SJCRH30 (cell line): Measurements from ENCODE around the gene FBXO11. TPM values are rescaled to one million over a fixed set of nuclear protein-coding genes. Genes with fewer than 3 reads are reported as not detected.

Source experiments
- DNase-seq, 2 experiments: peaks; one replicate each; pipeline ENCODE4 v3.0.0-alpha.2; 2015 to 2020
- H3K27ac ChIP-seq: fragments of 250-450 bp; sonication (Bioruptor Pico); 2 replicates; pipeline ENCODE4 v1.5.1; 2020; ENCODE audit warnings: mild to moderate bottlenecking, moderate library complexity
- H3K27me3 ChIP-seq: fragments of 250-450 bp; sonication (Bioruptor Pico); 2 replicates; pipeline ENCODE4 v1.5.1; 2020; ENCODE audit warnings: mild to moderate bottlenecking, moderate library complexity
- H3K36me3 ChIP-seq: fragments of 250-450 bp; sonication (Bioruptor Pico); 2 replicates; pipeline ENCODE4 v1.5.1; 2020; ENCODE audit warnings: mild to moderate bottlenecking, moderate library complexity
- H3K4me1 ChIP-seq: fragments of 250-450 bp; sonication (Bioruptor Pico); 2 replicates; pipeline ENCODE4 v1.5.1; 2020; ENCODE audit warnings: mild to moderate bottlenecking, moderate library complexity
- H3K4me3 ChIP-seq: fragments of 250-450 bp; sonication (Bioruptor Pico); 2 replicates; pipeline ENCODE4 v1.5.1; 2020; ENCODE audit warnings: mild to moderate bottlenecking, moderate library complexity
- H3K9me3 ChIP-seq: fragments of 250-450 bp; sonication (Bioruptor Pico); replicated peaks from 2 replicates; pipeline ENCODE4 v1.5.1; 2020; ENCODE audit warnings: mild to moderate bottlenecking, moderate library complexity
- total RNA-seq: library from RNA; depleted of rRNA; stranded (reverse); fragments of >200 nt; shearing (Covaris generic); gene quantifications from 2 replicates; pipeline ENCODE4 v1.2.3, GENCODE V29; 2014

FBXO11 gene
- total RNA-seq, 1 experiment from 2014 or later: 48.2 TPM

DNA sequence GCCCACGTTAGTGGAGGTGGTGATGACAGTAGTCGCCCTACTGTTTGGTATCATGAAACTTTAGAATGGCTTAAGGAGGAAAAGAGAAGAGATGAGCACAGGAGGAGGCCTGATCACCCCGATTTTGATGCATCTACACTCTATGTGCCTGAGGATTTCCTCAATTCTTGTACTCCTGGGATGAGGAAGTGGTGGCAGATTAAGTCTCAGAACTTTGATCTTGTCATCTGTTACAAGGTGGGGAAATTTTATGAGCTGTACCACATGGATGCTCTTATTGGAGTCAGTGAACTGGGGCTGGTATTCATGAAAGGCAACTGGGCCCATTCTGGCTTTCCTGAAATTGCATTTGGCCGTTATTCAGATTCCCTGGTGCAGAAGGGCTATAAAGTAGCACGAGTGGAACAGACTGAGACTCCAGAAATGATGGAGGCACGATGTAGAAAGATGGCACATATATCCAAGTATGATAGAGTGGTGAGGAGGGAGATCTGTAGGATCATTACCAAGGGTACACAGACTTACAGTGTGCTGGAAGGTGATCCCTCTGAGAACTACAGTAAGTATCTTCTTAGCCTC lies 107.2 kb downstream of the FBXO11 start:
- no peak overlapping the region for H3K4me3 ChIP-seq
- no peaks in the 10 kb centered on the region for H3K9me3 ChIP-seq
- H3K27ac ChIP-seq: no peak overlapping the region
- H3K27me3 ChIP-seq: no peaks in the 10 kb centered on the region
- H3K4me1 ChIP-seq: no peaks in the 10 kb centered on the region
- peaks cover 97% of the 10 kb centered on the region for H3K36me3 ChIP-seq
- DNase-seq: no peak

DNA sequence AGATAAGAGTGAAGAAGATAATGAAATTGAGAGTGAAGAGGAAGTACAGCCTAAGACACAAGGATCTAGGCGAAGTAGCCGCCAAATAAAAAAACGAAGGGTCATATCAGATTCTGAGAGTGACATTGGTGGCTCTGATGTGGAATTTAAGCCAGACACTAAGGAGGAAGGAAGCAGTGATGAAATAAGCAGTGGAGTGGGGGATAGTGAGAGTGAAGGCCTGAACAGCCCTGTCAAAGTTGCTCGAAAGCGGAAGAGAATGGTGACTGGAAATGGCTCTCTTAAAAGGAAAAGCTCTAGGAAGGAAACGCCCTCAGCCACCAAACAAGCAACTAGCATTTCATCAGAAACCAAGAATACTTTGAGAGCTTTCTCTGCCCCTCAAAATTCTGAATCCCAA lies 107.7 kb downstream of the FBXO11 start:
- peaks cover 97% of the 10 kb centered on the region for H3K36me3 ChIP-seq
- no peaks in the 10 kb centered on the region for H3K27me3 ChIP-seq
- H3K27ac ChIP-seq: no peak overlapping the region
- no peak overlapping the region for H3K4me3 ChIP-seq
- H3K4me1 ChIP-seq: no peaks in the 10 kb centered on the region
- no peak for DNase-seq
- H3K9me3 ChIP-seq: no peaks in the 10 kb centered on the region

DNA sequence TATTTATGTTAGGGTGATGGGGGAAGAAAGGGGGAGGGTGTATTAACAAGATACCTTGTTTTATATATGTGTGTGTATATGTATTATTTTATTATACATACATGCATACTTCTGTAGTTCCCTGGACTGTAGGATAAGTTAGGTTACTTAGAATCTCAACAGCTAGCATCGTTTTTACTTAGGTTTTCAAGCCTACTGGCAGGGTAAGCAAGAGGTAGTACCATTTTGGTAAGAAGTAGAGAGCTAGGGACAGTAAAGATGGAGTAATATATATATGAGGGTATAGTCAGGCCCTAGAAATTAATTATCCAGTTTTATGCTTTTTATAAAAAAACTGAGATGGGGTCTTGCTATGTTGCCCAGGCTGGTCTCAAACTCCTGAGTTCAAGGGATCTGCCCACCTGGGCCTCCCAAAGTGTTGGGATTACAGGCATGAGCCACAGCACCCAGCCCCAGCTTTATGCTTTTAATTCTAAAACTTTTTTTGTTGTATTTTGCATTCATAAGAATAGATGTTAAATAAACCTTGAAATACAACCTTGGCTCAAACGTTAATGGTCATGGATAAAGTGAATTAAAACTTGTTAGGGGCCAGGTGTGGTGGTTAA lies 110.1 kb downstream of the FBXO11 start:
- Histone ChIP-seq H3K27ac (no peak overlapping the region), H3K27me3 (no peaks in the 10 kb centered on the region), H3K9me3 (no peaks in the 10 kb centered on the region), H3K4me1 (no peaks in the 10 kb centered on the region), H3K4me3 (no peak overlapping the region), H3K36me3 (peaks cover 96% of the 10 kb centered on the region)
- DNase-seq: no peak

DNA sequence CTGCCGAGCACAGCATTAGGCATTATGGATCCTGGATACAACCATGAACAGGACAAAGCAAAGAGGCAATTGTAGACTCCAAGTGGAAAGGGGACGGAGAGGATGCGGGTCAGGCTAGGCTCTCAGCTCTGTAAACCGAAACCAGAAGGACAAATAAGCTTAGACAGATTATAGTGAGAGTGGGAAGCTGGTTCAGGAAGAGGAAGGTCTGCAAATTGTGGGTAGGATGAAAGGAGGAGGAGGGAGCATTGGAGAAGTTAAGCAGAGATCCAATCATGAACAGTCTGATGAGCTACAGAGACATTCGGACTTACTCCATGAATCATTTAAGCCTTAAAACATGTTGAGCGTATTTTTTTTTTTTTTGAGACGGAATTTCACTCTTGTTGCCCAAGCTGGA lies 120.3 kb downstream of the FBXO11 start:
- Histone ChIP-seq H3K9me3 (no peaks in the 10 kb centered on the region), H3K4me3 (no peak overlapping the region), H3K36me3 (peaks cover 35% of the 10 kb centered on the region), H3K4me1 (peaks cover 3% of the 10 kb centered on the region), H3K27me3 (no peaks in the 10 kb centered on the region), H3K27ac (no peak overlapping the region)
- DNase-seq: peak in 1 of 2 experiments; percentile 14

GRCh38 chr2:47784352-47784851 lies 121.9 kb downstream of the FBXO11 start:
- H3K9me3 ChIP-seq: no peaks in the 10 kb centered on the region
- DNase-seq: no peak
- peak overlapping the region; percentile 99 for H3K4me3 ChIP-seq
- no peak overlapping the region for H3K27ac ChIP-seq
- peaks cover 23% of the 10 kb centered on the region for H3K36me3 ChIP-seq
- H3K27me3 ChIP-seq: no peaks in the 10 kb centered on the region
- peaks cover 3% of the 10 kb centered on the region for H3K4me1 ChIP-seq

GRCh38 chr2:47783486-47784351 lies 122.6 kb downstream of the FBXO11 start:
- Histone ChIP-seq H3K27me3 (no peaks in the 10 kb centered on the region), H3K36me3 (peaks cover 20% of the 10 kb centered on the region), H3K9me3 (no peaks in the 10 kb centered on the region), H3K4me1 (peaks cover 3% of the 10 kb centered on the region), H3K27ac (peak overlapping the region; percentile 97), H3K4me3 (peak overlapping the region; percentile 99)
- peak; percentile 88 to 89 for DNase-seq

DNA sequence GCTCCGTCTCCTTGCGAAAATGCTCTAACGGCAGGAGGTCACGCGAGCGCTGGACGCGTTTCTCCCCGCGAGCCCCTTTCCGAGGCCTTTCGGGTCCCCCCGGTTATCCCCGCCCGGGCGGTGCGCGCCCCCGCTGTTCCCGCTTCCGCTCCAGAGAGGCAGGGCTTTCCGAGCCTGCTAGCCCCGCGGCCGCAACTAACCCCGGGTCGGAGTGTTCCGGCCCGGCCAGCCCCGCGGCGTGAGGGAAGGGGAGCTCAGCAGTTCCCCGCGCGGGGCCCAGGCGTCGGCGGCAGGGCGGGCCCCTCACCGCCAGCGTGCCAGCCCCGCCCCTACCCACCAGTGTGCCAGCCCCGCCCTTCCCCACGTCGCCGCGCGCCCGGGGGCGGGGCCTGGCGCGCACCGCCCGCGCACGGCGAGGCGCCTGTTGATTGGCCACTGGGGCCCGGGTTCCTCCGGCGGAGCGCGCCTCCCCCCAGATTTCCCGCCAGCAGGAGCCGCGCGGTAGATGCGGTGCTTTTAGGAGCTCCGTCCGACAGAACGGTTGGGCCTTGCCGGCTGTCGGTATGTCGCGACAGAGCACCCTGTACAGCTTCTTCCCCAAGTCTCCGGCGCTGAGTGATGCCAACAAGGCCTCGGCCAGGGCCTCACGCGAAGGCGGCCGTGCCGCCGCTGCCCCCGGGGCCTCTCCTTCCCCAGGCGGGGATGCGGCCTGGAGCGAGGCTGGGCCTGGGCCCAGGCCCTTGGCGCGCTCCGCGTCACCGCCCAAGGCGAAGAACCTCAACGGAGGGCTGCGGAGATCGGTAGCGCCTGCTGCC lies 123.4 kb downstream of the FBXO11 start, which contains the start of gene MSH6:
MSH6 (plus strand) TSS at position 475 of the 815 bp plus-strand sequence; CDS start at position 564, 89 bp downstream.
- peak; percentile 90 to 94 for DNase-seq
- no peaks in the 10 kb centered on the region for H3K9me3 ChIP-seq
- no peaks in the 10 kb centered on the region for H3K27me3 ChIP-seq
- H3K4me1 ChIP-seq: peaks cover 3% of the 10 kb centered on the region
- peaks cover 20% of the 10 kb centered on the region for H3K36me3 ChIP-seq
- H3K27ac ChIP-seq: peak within 1 kb of the TSS; percentile 97
- H3K4me3 ChIP-seq: peak within 1 kb of the TSS; percentile 99

DNA sequence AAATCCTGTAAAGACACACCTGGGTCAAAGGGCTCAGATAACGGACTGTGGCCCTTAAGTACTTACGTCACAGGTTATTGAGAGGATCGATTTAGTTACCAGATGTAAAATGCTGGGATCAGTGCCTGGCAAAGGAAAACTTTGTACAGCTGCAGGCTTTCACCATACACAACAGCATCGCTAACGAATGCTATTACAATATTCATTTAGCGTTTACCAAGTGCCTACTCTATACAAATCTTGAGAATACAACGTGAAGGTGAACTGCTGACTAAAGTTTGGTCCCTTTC lies 124.0 kb downstream of the FBXO11 start:
- H3K9me3 ChIP-seq: no peaks in the 10 kb centered on the region
- peak overlapping the region; percentile 99 for H3K4me3 ChIP-seq
- H3K4me1 ChIP-seq: peaks cover 3% of the 10 kb centered on the region
- no peak for DNase-seq
- peaks cover 20% of the 10 kb centered on the region for H3K36me3 ChIP-seq
- H3K27ac ChIP-seq: peak overlapping the region; percentile 97
- no peaks in the 10 kb centered on the region for H3K27me3 ChIP-seq

- Histone ChIP-seq H3K36me3 (peaks cover 4% of the 10 kb centered on the region), H3K4me1 (peaks cover 3% of the 10 kb centered on the region), H3K9me3 (no peaks in the 10 kb centered on the region), H3K4me3 (no peak overlapping the region), H3K27ac (no peak overlapping the region), H3K27me3 (no peaks in the 10 kb centered on the region)
- DNase-seq: no peak
These were observed 126.9 kb downstream of the FBXO11 start for GRCh38 chr2:47779426-47779790.

GRCh38 chr2:47778698-47779425 lies 127.4 kb downstream of the FBXO11 start:
- H3K4me1 ChIP-seq: no peaks in the 10 kb centered on the region; the same call in 1 of the 2 replicates
- H3K9me3 ChIP-seq: no peaks in the 10 kb centered on the region
- DNase-seq: no peak
- peaks cover 2% of the 10 kb centered on the region; the same call in 1 of the 2 replicates for H3K36me3 ChIP-seq
- H3K27me3 ChIP-seq: no peaks in the 10 kb centered on the region
- no peak overlapping the region for H3K4me3 ChIP-seq
- H3K27ac ChIP-seq: no peak overlapping the region

DNA sequence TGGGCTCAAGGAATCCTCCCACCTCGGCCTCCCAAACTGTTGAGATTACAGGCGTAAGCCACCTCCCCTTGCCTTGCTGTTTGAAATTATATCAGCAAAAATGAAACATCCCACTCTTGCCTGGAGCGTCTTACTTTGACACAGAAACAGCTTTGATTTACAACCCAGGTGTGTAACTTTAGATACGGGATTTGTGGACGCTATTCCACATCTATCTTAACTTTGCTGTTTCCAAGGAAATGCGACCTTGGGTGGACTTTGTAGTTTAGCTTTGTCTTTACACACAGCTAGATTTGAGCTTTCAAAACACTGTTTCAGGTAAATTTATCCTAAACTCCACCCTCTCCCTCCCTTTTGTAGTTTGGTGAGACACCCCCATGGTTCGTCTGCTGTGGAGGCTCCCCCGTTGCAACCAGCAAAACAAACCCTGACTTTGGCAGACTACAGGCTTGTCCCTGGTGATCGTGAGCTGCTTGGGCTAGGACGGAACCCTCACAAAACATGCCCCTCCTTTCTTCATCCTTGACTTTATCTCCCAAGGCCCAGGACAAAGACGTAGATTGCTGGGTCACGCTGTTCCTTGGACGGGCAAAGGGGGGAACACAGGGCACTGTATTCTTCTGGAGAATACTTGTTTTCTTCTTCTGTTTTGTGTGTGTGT lies 128.9 kb downstream of the FBXO11 start:
- no peak overlapping the region for H3K27ac ChIP-seq
- H3K4me1 ChIP-seq: no peaks in the 10 kb centered on the region; the same call in 1 of the 2 replicates
- H3K36me3 ChIP-seq: no peaks in the 10 kb centered on the region
- no peaks in the 10 kb centered on the region for H3K9me3 ChIP-seq
- no peak overlapping the region for H3K4me3 ChIP-seq
- H3K27me3 ChIP-seq: no peaks in the 10 kb centered on the region
- no peak for DNase-seq

DNA sequence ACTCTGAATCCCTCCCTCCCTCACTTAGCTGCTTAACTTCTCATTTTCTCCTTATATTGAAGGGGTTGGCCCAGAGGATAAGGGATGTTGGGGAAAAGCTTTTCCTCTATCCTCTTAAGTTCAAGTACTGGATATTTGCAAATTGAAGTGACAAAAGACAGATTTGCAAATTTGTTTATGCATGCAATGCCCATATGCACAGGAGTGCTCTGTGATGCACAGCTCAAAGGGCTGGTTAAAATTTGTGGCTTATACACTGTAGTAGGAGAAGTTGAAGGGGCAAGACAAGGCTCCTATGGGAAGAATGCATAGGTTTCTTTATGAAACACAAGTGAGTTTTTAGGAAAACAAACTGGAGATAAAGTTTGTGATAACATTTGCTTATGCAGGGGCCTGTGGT lies 131.7 kb downstream of the FBXO11 start:
- Histone ChIP-seq H3K4me1 (no peaks in the 10 kb centered on the region), H3K36me3 (no peaks in the 10 kb centered on the region), H3K27ac (no peak overlapping the region), H3K4me3 (no peak overlapping the region), H3K27me3 (no peaks in the 10 kb centered on the region), H3K9me3 (no peaks in the 10 kb centered on the region)
- no peak for DNase-seq

DNA sequence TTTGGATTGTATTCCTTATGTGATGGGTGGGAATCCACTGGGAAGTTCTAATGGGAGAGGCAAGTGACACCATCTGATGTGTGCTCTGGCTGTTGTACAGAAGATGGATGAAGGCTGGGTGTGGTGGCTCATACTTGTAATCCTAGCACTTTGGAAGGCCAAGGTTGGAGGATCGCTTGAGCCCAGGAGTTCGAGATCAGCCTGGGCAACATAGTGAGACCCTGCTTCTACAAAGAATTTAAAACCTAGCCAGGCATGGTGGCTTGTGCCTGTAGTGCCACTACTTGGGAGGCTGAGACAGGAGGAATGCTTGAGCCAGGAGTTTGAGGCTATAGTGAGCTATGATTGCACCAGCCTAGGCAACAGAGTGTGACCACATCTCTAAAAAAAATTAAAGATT lies 134.0 kb downstream of the FBXO11 start:
- Histone ChIP-seq H3K9me3 (no peaks in the 10 kb centered on the region), H3K4me1 (no peaks in the 10 kb centered on the region), H3K36me3 (no peaks in the 10 kb centered on the region), H3K27me3 (no peaks in the 10 kb centered on the region), H3K4me3 (no peak overlapping the region), H3K27ac (no peak overlapping the region)
- DNase-seq: no peak

DNA sequence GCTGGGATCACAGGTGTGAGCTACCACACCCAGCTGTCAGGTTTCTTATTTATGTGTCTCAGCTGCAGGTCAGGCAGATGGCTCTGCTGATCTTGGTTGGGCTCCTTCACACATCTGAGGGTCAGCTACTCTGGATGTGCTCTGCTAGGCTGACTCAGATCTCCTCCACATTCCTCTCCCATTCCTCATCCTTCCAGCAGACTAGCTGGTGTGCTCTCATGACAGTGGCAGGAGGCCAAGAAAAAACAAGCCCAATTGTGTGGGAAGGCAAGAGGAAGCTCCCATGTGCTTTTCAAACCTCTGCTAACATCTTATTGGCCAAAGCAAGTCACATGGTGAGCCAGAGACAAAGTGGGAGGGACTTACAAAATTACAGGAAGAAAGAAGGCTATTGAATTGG lies 135.1 kb downstream of the FBXO11 start:
- Histone ChIP-seq H3K4me3 (no peak overlapping the region), H3K4me1 (no peaks in the 10 kb centered on the region), H3K36me3 (no peaks in the 10 kb centered on the region), H3K27me3 (no peaks in the 10 kb centered on the region), H3K9me3 (no peaks in the 10 kb centered on the region), H3K27ac (no peak overlapping the region)
- peak; percentile 79 to 82 for DNase-seq
